VCaP (cell line): ENCODE data around the gene PTPRD.

Source experiments
- H3K27ac ChIP-seq: fragments of 450-650 bp; 2 replicates; pipeline ENCODE4 v1.5.1; 2017
- CTCF ChIP-seq: fragments of 450-650 bp; conservative IDR thresholded peaks from 2 replicates; pipeline ENCODE4 v1.5.1; 2017; ENCODE audit warnings: mild to moderate bottlenecking, moderate library complexity

Gene PTPRD

GRCh38 chr9:8643464-8643863 lies 1969.3 kb downstream of the PTPRD start:
- H3K27ac ChIP-seq, result no peak overlapping the region
- TF ChIP-seq CTCF, result no peak

- H3K27ac ChIP-seq, result no peak overlapping the region
- TF ChIP-seq CTCF, result no peak
Measured at GRCh38 chr9:8640761-8641160, 1972.0 kb downstream of the PTPRD start.

GRCh38 chr9:8637626-8638025 lies 1975.2 kb downstream of the PTPRD start:
- H3K27ac ChIP-seq, result no peak overlapping the region
- no peak for TF ChIP-seq CTCF

- H3K27ac ChIP-seq, result no peak overlapping the region
- no peak for TF ChIP-seq CTCF
Measured at GRCh38 chr9:8633784-8634183, 1979.0 kb downstream of the PTPRD start.

GRCh38 chr9:8632493-8632892 lies 1980.3 kb downstream of the PTPRD start:
- TF ChIP-seq CTCF, result no peak
- no peak overlapping the region for H3K27ac ChIP-seq

GRCh38 chr9:8628791-8629190 lies 1984.0 kb downstream of the PTPRD start:
- no peak for TF ChIP-seq CTCF
- no peak overlapping the region for H3K27ac ChIP-seq

GRCh38 chr9:8627976-8628679 lies 1984.7 kb downstream of the PTPRD start:
- TF ChIP-seq CTCF, result no peak

More at GRCh38 chr9:8627976-8628679, 1984.7 kb downstream of the PTPRD start:
- no peak overlapping the region for H3K27ac ChIP-seq
